Activated T-helper 9 cell treated with anti-CD3 and anti-CD28 coated beads, Interleukin-2, amount 50 U/mL, for 16 hours (primary cell): ENCODE measurements around the gene ZNF625.
"Not testable (repeated sequence)": the region's sequence is repeated elsewhere in the genome, so short reads cannot be mapped to it uniquely, and the experiment has no call there.

Source experiments
- DNase-seq: peaks from one replicate; pipeline ENCODE4 v3.0.0-alpha.2; 2020; ENCODE audit warnings: low read depth

ZNF625 gene

DNA sequence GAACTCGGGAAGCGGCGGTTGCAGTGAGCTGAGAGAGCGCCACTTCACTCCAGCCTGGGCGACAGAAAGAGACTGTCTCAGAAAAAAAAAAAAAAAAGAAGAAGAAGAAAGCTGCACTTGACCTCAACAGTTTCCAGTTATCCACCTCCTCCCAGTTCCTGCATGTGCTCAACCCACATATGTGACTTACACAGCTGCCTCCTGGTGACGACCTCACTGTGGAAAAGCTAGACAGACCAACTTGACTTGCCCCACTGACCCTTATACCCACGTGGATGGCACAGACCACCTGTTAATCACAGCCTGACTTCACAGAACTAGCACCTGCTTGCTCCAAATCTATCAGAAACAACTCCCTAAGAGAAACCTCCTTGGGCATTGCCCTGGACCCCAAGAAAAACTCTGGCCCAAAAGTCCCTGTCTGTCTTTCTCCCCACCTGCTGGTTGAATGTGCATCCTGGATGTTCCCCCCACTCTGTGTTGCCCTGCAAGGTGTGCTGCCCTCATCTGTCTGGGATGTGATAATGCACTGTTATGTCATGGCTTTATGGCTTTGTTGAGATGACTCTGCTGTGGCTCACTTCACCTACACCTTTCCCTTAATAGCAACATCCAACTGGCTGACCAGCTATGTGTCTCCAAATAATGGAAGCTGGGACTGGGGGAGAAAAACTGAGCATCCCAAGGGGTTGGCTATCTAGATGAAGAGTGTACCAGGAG, 19.2 kb downstream of the ZNF625 start:
- no peak for DNase-seq

DNA sequence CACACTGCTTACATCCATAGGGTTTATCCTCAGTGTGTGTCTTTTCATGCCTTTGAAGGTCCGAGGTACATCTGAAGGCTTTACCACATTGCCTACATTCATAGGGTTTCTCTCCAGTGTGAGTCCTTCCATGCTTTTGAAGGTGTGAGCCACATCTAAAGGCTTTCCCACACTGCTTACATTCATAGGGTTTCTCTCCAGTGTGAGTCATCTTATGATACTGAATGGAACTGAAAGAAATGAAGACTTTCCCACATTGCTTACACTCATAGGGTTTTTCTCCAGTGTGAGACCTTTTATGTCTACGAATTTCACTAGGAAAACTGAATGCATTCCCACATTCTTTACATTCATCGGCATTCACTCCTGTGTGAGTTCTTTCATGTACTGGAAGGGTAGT, 23.5 kb downstream of the ZNF625 start:
- no peak for DNase-seq

DNA sequence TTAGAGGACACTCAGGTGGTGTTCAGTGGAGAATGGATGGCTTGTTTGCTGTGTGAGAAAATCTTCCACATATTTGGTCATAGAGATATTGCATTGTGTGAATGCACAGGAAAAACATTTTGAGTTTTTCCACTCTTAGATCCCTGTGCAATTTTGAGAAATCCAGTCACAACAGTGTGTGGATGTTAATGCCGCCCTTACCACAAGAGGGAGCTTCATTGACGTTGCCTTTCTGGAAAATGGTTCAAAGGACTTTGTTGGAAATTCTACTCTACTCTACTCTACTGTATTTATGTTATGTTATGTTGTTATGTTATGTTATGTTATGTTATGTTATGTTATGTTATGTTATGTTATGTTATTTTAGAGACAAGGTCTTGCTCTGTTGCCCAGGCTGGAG, 29.8 kb downstream of the ZNF625 start:
- no peak for DNase-seq

DNA sequence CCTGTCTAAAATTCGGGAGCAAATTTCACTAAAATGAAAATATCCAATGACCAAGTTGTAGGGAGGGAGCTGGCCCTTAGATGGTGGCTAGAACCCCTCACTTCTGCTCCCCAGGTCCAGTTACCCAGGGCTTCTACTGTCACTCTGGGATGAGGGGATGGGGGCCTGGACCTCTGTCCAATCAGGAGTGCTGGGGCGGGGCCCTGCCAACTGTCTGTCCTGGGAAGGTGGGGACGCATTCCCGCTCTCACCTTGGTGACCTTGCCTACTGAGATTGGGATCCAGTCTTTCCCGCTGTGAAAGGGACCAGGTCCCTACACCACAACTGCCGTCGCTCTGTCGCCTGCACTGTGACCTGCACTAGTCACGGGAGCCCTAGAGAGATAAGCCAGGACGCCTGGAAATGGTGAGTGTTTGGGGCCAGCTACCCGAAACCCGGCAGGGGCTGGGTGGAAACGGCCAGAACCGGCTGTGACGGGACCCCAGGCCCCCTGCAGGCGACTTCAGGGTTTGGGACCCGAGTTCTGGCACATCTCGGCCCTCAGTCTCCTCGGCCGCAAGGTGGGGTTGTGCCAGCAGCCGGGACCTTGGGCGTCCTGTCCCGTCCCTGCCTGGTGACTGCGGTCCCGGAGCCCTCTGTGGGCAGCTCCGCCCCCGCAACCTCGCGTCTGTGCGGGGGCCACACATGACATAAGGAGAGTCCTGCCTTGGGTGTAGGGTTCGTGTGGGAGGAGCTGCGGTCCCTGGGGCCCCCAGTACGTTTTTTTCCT, 39.1 kb downstream of the ZNF625 start:
- no peak for DNase-seq

DNA sequence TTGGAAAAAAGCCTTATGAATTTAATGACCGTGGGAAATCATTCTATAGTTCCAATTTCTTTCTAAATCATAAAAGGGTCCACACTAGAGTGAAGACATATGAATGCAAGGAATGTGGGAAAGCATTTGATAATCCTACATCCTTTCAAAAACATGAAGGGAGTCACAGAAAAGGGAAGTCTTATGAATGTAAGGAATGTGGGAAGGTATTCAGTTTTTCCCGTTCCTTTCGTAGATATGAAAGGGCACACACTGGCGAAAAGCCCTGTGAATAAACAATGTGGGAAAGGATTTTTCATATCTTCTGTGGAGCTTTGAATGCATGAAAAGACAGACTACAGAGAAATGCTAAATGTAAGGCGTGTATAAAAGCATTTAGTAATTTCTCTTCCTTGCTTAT, 43.4 kb downstream of the ZNF625 start:
- no peak for DNase-seq

DNA sequence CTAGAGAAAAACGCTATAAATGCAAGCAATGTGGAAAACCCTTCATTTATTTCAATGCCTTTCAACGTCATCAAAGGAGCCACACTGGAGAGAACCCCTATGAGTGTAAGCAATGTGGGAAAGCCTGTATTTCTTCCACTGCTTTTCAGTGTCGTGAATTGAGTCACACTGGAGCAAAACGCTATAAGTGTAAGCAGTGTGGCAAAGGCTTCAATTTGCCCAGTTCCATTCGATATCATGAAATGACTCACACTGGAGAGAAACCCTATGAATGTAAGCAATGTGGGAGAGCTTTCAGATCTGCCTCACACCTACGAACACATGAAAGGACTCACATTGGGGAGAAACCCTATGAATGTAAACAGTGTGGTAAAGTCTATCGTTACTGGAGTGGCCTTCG, 43.8 kb downstream of the ZNF625 start:
- DNase-seq: no peak

DNA sequence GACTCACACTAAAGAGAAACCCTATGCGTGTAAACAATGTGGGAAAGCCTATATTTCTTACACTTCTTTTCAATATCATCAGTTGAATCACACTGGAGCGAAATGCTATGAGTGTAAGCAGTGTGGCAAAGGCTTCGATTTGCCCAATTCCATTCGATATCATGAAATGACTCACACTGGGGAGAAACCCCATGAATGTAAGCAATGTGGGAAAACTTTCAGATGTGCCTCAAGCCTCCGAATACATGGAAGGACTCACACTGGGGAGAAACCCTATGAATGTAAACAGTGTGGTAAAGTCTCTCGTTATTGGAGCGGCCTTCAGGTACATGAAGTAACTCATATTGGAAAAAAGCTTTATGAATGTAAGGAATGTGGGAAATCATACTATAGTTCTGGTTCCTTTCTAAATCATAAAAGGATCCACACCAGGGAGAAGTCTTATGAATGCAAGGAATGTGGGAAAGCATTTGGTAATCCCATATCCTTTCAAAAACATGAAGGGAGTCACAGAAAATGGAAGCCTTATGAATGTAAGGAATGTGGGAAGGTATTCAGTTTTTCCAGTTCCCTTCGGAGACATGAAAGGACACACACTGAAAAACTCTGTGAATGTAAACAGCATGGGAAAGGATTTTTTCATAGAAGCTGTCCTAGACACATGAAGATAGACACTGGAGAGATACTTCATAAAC, 44.4 kb downstream of the ZNF625 start:
- no peak for DNase-seq

DNA sequence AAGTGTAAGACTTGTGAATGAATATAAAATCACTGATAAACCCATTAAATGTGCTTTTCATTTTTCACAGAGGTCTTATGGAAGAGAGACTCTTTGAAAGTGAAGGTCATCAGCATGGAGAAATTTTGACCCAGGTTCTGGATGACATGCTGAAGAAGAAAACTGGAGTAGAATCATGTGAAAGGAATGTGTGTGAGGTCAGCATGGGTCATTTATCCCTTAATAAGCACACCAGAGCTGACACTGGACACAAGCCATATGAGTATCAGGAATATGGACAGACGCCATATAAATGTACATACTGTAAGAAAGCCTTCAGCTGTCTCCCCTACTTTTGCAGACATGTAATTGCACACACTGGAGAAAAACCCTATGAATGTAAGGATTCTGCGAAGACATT, 45.4 kb downstream of the ZNF625 start:
- no peak for DNase-seq

DNA sequence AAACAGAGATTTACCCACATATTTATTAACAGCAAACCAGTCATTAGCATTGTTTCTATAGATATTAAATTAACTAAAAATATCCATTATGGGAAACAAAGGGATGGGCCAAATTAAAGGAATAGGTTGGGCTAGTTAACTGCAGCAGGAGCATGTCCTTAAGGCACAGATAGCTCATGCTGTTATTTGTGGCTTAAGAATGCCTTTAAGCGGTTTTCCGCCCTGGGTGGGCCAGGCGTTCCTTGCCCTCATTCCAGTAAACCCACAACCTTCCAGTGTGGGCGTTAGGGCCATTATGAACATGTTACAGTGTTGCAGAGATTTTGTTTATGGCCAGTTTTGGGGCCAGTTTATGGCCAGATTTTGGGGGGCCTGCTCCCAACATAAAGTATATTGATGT, 52.6 kb downstream of the ZNF625 start:
- not testable (repeated sequence) for DNase-seq

DNA sequence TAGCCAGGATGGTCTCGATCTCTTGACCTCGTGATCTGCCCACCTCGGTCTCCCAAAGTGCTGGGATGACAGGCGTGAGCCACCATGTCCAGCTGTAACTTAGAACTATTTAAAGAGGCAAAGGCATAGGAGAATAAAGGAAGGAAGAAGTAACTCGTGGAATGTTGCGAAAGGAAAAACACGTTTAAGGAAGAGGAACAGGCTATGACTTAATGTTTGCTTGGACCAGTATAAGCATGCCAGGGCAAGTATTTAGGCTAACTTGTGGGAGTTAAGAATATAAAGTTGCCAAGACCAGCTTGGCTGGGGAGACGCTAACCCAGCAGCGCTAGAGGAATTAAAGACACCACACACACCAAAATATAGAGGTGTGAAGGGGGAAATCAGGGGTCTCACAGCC, 58.5 kb downstream of the ZNF625 start:
- DNase-seq: no peak

DNA sequence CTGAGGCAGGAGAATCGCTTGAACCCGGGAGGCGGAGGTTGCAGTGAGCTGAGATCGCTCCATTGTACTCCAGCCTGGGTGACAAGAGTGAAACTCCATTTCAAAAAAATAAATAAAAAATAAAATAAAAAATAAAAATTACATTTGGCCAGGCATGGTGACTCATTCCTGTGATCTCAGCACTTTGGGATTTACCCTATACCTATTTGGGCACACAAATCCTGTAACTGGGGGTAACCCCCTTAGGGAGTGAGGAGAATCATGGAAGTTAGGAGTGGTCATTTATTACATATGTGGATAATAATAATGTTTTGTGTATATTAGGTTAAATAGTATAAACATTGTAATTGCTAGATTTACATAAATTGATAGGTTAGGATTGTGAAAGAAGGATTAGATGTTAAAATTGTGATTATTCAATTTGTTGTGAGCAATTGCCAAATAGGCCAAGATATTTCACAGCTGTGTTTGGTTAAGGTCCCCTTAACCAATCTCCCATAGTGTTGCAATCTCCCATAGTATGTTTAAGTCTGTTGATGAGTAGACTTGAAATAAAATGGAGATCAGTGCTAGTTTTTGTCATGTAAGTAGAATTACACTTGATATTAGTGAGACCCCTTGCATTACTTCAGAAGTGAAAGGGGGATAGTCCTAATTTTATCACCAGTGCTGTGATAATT, 61.3 kb downstream of the ZNF625 start:
- DNase-seq: no peak
